Endothelial cell of umbilical vein (primary cell): ENCODE results near the gene SARS1. TPM values are rescaled to one million over a fixed set of nuclear protein-coding genes. Genes with fewer than 3 reads are reported as not detected.

Source experiments
- BruUV-seq: library from RNA; stranded (reverse); fragments of 400-500 nt; replicated peaks from 2 replicates; lab custom pipeline; 2021; lab: Mats Ljungman, UMichigan
- CTCF ChIA-PET: fragments of 300-600, 350-600 bp; sonication (Branson Sonifier 250); formaldehyde crosslinking; loops from one replicate; lab custom pipeline; 2021; ENCODE audit warnings: antibody characterized with exemption, inconsistent platforms; lab: Charles Lee
- POLR2A ChIA-PET: fragments of 300-600, 350-600 bp; sonication (Branson Sonifier 250); formaldehyde crosslinking; loops from one replicate; lab custom pipeline; 2021; ENCODE audit warnings: antibody characterized with exemption, inconsistent platforms; lab: Charles Lee
- DNase-seq: peaks from one replicate; pipeline ENCODE4 v3.0.0-alpha.2; 2011; ENCODE audit warnings: low read depth, low spot score
- FAIRE-seq: peaks from 2 replicates; lab custom pipeline; 2011; peaks lifted over from hg19 to GRCh38; lab: Jason Lieb, UNC
- H2AFZ ChIP-seq: 2 replicates; pipeline ENCODE4 v1.6.0; 2012; ENCODE audit warnings: low read depth, low read length, control low read depth, inconsistent platforms
- H3K27ac ChIP-seq: 2 replicates; pipeline ENCODE4 v1.5.1; 2011; ENCODE audit warnings: low read depth, mild to moderate bottlenecking, control low read depth, low read length, moderate library complexity; ENCODE audit not compliant: insufficient read depth
- H3K27me3 ChIP-seq, 2 experiments: 2 replicates each; pipeline versions ENCODE4 v1.6.0 to v1.6.1; 2011; ENCODE audit warnings: low read length in 2 of 2, mixed read lengths in 1 of 2; ENCODE audit not compliant: control insufficient read depth in 2 of 2, insufficient read depth in 2 of 2
- H3K36me3 ChIP-seq, 2 experiments: 2 replicates in 1 of 2; 3 replicates in 1 of 2; pipeline ENCODE4 v1.5.1; 2011; ENCODE audit warnings: low read length in 2 of 2, mild to moderate bottlenecking in 1 of 2, moderate library complexity in 1 of 2; ENCODE audit not compliant: control insufficient read depth in 2 of 2, insufficient read depth in 2 of 2; ENCODE audit errors: extremely low read depth in 1 of 2
- H3K4me1 ChIP-seq: 3 replicates; pipeline ENCODE4 v1.5.1; 2011; ENCODE audit warnings: mild to moderate bottlenecking, low read length; ENCODE audit not compliant: control insufficient read depth, insufficient read depth; ENCODE audit errors: extremely low read depth
- H3K4me2 ChIP-seq: 2 replicates; pipeline ENCODE4 v1.6.1; 2011; ENCODE audit warnings: low read length, control low read depth, mixed read lengths; ENCODE audit not compliant: insufficient read depth
- H3K4me3 ChIP-seq, 3 experiments: fragments of 200-600 bp in 1 of 3; sonication (generic), shearing (Covaris generic) in 1 of 3; replicated peaks in 1 of 3; 2 replicates each; pipeline ENCODE4 v1.5.1; 2011 to 2016; ENCODE audit warnings: control low read depth in 3 of 3, low read length in 3 of 3, mild to moderate bottlenecking in 2 of 3, inconsistent platforms in 1 of 3, low read depth in 1 of 3, moderate library complexity in 1 of 3; ENCODE audit not compliant: insufficient read depth in 1 of 3
- H3K79me2 ChIP-seq: 2 replicates; pipeline ENCODE4 v1.6.0; 2012; ENCODE audit warnings: low read length, inconsistent platforms; ENCODE audit not compliant: control insufficient read depth, insufficient read depth
- H3K9ac ChIP-seq: replicated peaks from 2 replicates; pipeline ENCODE3; 2011; ENCODE audit warnings: low read length, control low read depth; ENCODE audit not compliant: insufficient read depth; ENCODE audit errors: extremely low read depth
- H3K9me1 ChIP-seq: replicated peaks from 3 replicates; pipeline ENCODE4 v1.6.0; 2011; ENCODE audit warnings: mild to moderate bottlenecking, low read length; ENCODE audit not compliant: control insufficient read depth, insufficient read depth; ENCODE audit errors: extremely low read depth
- H3K9me3 ChIP-seq: replicated peaks from 2 replicates; pipeline ENCODE4 v1.5.1; 2012; ENCODE audit warnings: low read length, inconsistent platforms; ENCODE audit not compliant: control insufficient read depth, insufficient read depth
- H4K20me1 ChIP-seq: replicated peaks from 2 replicates; pipeline ENCODE3; 2011; ENCODE audit warnings: mild to moderate bottlenecking, low read length; ENCODE audit not compliant: control insufficient read depth, insufficient read depth; ENCODE audit errors: extremely low read depth
- EZH2 ChIP-seq: IDR thresholded peaks from 2 replicates; pipeline ENCODE4 v1.6.1; 2012; ENCODE audit warnings: borderline replicate concordance, low read depth, mild to moderate bottlenecking, moderate library complexity, low read length, inconsistent platforms; ENCODE audit not compliant: severe bottlenecking
- FOS ChIP-seq: IDR thresholded peaks from 2 replicates; pipeline ENCODE4 v1.6.1; 2011; ENCODE audit warnings: mild to moderate bottlenecking, low read length, moderate library complexity, borderline replicate concordance; ENCODE audit not compliant: insufficient read depth
- GATA2 ChIP-seq: IDR thresholded peaks from 2 replicates; pipeline ENCODE4 v1.7.0; 2011; ENCODE audit warnings: low read depth, mild to moderate bottlenecking, moderate library complexity, mixed read lengths, low read length; ENCODE audit not compliant: insufficient read length, insufficient read depth
- JUN ChIP-seq: IDR thresholded peaks from 2 replicates; pipeline ENCODE4 v1.6.1; 2011; ENCODE audit warnings: borderline replicate concordance, low read depth; ENCODE audit not compliant: insufficient read length, insufficient read depth
- MAX ChIP-seq: IDR thresholded peaks from 2 replicates; pipeline ENCODE4 v1.6.1; 2011; ENCODE audit not compliant: insufficient read depth, insufficient read length
- MYC ChIP-seq: IDR thresholded peaks from one replicate; pipeline ENCODE4 v1.6.1; 2011; ENCODE audit warnings: mild to moderate bottlenecking, low read depth, low read length
- POLR2A ChIP-seq: IDR thresholded peaks from 2 replicates; pipeline ENCODE4 v1.6.1; 2012; ENCODE audit warnings: low read depth, mild to moderate bottlenecking, control low read depth, low read length
- POLR2AphosphoS5 ChIP-seq: IDR thresholded peaks from 2 replicates; pipeline ENCODE4 v1.6.1; 2012; ENCODE audit warnings: low read depth, mild to moderate bottlenecking, control low read depth, low read length, moderate library complexity; ENCODE audit not compliant: insufficient read depth
- dilution Hi-C: fragments of 300-500 bp; cut with MboI; formaldehyde crosslinking; loops from one replicate; pipeline ENCODE4 v1.15.0; 2019; ENCODE audit warnings: low sequenced_read_pairs; ENCODE audit not compliant: extremely low pct_ligation_motif_present
- intact Hi-C: fragments of 100-400 bp; cut with micrococcal nuclease; formaldehyde crosslinking; loops from one replicate; pipeline ENCODE4 v1.10.0; 2022
- polyA plus RNA-seq, 4 experiments: library from polyadenylated mRNA; depleted of rRNA in 3 of 4; stranded (reverse) in 3 of 4; unstranded in 1 of 4; fragments of >200 nt; gene quantifications; 2 replicates each; pipeline versions ENCODE4 v1.2.1 to v1.2.3, GENCODE V29; 2011 to 2012; ENCODE audit warnings: missing spikeins in 1 of 4
- total RNA-seq: library from RNA; stranded (reverse); gene quantifications from 2 replicates; pipeline ENCODE4 v1.2.3, GENCODE V29; 2021
- TF ChIP-seq, protein P1 (sequence below), 2 donors: IDR thresholded peaks; 1 replicate in 1 of 2; 2 replicates in 1 of 2; pipeline ENCODE4 v1.5.1; 2011; ENCODE audit warnings: low read length in 2 of 2, mild to moderate bottlenecking in 2 of 2, moderate library complexity in 2 of 2, control low read depth in 1 of 2, inconsistent platforms in 1 of 2, low read depth in 1 of 2; ENCODE audit not compliant: insufficient read depth in 1 of 2; ENCODE audit errors: extremely low read depth in 1 of 2

SARS1 gene
- total and polyA plus RNA-seq, 2 donors (not counting 3 experiments of a cell fraction or from before 2014, with no cell fraction given), result 110 to 178 TPM

DNA sequence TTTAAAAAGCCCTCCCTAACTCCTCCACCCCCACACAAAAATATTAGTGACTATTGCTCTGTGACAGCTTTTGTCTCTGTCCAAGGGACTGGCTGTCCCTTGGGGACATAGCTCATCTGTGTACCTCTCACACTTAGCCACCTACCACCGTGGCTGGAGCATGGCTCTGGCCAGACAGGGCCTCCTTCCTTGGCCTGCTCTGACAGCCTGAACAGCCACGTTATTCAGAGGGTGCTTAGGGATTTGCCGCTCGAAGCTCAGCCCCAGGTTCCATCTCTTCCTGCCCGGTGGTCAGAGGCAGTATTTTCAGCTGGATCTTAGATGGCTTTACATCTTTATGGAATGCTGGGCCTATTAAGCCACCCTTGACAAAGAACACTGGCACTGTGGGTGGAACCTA, 29.5 kb downstream of the SARS1 start:
- dilution Hi-C loops, result no loop called here

More for the DNA sequence above, 29.5 kb downstream of the SARS1 start:
- no peaks in the 10 kb centered on the region for H3K9me3 ChIP-seq
- BruUV-seq, result no TSS peak
- no peak overlapping the region for H3K27ac ChIP-seq
- no peak overlapping the region for H3K4me3 ChIP-seq
- H3K4me2 ChIP-seq, result no peak overlapping the region
- ChIA-PET CTCF (interaction anchor here (1.4 kb wide), 3 partner anchors 11 to 36 kb away, joined by 3 to 4 read pairs (median 3); no protein-coding TSS in a partner anchor), POLR2A (no interaction called here)
- no peaks in the 10 kb centered on the region for H3K4me1 ChIP-seq
- intact Hi-C loops, result no loop called here
- H3K27me3 ChIP-seq, result peaks cover 14 to 17% of the 10 kb centered on the region in 2 experiments
- no peak overlapping the region for H2AFZ ChIP-seq
- no peaks in the 10 kb centered on the region for H3K79me2 ChIP-seq
- TF ChIP-seq JUN (no peak), POLR2AphosphoS5 (no peak), POLR2A (no peak), FOS (no peak), MYC (no peak), MAX (no peak), GATA2 (no peak), EZH2 (no peak)
- TF ChIP-seq, protein P1, sequence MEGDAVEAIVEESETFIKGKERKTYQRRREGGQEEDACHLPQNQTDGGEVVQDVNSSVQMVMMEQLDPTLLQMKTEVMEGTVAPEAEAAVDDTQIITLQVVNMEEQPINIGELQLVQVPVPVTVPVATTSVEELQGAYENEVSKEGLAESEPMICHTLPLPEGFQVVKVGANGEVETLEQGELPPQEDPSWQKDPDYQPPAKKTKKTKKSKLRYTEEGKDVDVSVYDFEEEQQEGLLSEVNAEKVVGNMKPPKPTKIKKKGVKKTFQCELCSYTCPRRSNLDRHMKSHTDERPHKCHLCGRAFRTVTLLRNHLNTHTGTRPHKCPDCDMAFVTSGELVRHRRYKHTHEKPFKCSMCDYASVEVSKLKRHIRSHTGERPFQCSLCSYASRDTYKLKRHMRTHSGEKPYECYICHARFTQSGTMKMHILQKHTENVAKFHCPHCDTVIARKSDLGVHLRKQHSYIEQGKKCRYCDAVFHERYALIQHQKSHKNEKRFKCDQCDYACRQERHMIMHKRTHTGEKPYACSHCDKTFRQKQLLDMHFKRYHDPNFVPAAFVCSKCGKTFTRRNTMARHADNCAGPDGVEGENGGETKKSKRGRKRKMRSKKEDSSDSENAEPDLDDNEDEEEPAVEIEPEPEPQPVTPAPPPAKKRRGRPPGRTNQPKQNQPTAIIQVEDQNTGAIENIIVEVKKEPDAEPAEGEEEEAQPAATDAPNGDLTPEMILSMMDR (IDR thresholded peaks at IDR 0.05; ENCODE audit: extremely low read depth in 1 of 2, insufficient read depth in 1 of 2, low read depth in 1 of 2, low read length in 2 of 2), result no peak
- H3K9ac ChIP-seq, result no peak overlapping the region
- H3K9me1 ChIP-seq, result no peaks in the 10 kb centered on the region
- FAIRE-seq, result no peak
- peaks cover 0 to 6% of the 10 kb centered on the region in 2 experiments for H3K36me3 ChIP-seq
- no peak for DNase-seq
- H4K20me1 ChIP-seq, result no peaks in the 10 kb centered on the region
